ENCODE data around the gene GMDS.

- TF ChIP-seq, protein P1, sequence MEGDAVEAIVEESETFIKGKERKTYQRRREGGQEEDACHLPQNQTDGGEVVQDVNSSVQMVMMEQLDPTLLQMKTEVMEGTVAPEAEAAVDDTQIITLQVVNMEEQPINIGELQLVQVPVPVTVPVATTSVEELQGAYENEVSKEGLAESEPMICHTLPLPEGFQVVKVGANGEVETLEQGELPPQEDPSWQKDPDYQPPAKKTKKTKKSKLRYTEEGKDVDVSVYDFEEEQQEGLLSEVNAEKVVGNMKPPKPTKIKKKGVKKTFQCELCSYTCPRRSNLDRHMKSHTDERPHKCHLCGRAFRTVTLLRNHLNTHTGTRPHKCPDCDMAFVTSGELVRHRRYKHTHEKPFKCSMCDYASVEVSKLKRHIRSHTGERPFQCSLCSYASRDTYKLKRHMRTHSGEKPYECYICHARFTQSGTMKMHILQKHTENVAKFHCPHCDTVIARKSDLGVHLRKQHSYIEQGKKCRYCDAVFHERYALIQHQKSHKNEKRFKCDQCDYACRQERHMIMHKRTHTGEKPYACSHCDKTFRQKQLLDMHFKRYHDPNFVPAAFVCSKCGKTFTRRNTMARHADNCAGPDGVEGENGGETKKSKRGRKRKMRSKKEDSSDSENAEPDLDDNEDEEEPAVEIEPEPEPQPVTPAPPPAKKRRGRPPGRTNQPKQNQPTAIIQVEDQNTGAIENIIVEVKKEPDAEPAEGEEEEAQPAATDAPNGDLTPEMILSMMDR (IDR thresholded peaks at IDR 0.05; ENCODE audit: low read length), result no peak
- no peak for TF ChIP-seq EZH2 (optimal IDR thresholded peaks at IDR 0.05; ENCODE audit: low read depth, low read length)
Observed at GRCh38 chr6:2226775-2227174, 18.6 kb downstream of the GMDS start.
